ENCODE results near the gene CCR7. TPM values are rescaled to one million over a fixed set of nuclear protein-coding genes. Genes with fewer than 3 reads are reported as not detected.
A peak's percentile ranks its signal among the peaks of the same experiment; 100 is the strongest.

The CCR7 gene
- total RNA-seq, 2 experiments from 2014 or later, result 297 to 302 TPM

DNA sequence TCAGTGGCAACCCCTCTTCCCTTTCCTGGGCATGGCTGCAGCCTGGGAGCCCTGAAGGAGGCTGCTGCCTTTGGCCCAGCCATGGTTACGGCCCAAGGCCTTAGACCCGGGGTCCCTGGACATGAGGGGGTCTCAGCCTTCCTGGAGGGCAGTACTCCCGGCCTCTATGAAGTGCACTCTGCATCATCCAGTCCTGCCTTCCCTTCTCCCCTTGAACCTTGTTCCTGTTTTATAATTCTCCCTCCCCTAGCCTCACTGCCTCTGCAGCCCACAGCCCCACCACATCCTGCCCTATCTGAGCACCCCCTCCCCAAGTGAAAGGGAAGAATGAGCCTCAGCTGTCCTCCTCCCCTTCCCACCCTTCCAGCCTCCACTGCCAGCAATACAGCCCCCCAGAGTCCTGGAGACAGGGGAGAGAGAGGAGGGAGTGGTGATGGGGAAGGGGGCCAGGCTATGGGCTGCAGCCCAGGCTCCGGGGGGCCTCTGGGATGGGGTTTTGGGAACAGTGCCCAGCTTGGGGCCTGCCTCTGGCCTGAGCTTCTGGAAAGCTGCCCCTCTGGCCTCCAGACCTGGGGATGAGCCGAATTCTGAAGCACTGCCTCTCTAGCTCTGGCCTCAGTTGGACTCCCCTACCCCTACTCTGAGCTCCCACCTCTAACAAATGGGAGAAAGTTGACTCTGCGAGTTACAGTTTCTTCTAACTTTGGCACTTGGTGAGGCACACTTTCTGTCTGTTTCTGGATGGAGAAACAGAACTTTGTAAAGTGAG lies 7.6 kb downstream of the CCR7 start:
- ChIA-PET CTCF (interaction anchor here (1.1 to 22.4 kb wide), 7 partner anchors 10 to 195 kb away, joined by 3 to 336 read pairs (median 4); no protein-coding TSS in a partner anchor), POLR2A (interaction anchor here (1.0 to 22.7 kb wide), 9 partner anchors 4 to 210 kb away, joined by 3 to 787 read pairs (median 4); partner anchors contain the start of gene CCR7)
- H3K4me1 Mint-ChIP-seq (ENCODE audit: low read depth), result peaks cover 84% of the 10 kb centered on the region
- DNase-seq, result peak; percentile 5
- peak overlapping the region; percentile 88 for H3K27ac Mint-ChIP-seq
- H3K4me3 Mint-ChIP-seq, result peak overlapping the region; percentile 46
- no peaks in the 10 kb centered on the region for H3K9me3 Mint-ChIP-seq
- H3K27me3 Mint-ChIP-seq, result no peaks in the 10 kb centered on the region
- peaks cover 100% of the 10 kb centered on the region for H3K36me3 Mint-ChIP-seq (ENCODE audit: low read depth)
- no peak for ATAC-seq
- intact Hi-C loops (cut with micrococcal nuclease), result no loop called here
- TF ChIP-seq, protein P1, sequence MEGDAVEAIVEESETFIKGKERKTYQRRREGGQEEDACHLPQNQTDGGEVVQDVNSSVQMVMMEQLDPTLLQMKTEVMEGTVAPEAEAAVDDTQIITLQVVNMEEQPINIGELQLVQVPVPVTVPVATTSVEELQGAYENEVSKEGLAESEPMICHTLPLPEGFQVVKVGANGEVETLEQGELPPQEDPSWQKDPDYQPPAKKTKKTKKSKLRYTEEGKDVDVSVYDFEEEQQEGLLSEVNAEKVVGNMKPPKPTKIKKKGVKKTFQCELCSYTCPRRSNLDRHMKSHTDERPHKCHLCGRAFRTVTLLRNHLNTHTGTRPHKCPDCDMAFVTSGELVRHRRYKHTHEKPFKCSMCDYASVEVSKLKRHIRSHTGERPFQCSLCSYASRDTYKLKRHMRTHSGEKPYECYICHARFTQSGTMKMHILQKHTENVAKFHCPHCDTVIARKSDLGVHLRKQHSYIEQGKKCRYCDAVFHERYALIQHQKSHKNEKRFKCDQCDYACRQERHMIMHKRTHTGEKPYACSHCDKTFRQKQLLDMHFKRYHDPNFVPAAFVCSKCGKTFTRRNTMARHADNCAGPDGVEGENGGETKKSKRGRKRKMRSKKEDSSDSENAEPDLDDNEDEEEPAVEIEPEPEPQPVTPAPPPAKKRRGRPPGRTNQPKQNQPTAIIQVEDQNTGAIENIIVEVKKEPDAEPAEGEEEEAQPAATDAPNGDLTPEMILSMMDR (IDR thresholded peaks at IDR 0.05), result no peak

DNA sequence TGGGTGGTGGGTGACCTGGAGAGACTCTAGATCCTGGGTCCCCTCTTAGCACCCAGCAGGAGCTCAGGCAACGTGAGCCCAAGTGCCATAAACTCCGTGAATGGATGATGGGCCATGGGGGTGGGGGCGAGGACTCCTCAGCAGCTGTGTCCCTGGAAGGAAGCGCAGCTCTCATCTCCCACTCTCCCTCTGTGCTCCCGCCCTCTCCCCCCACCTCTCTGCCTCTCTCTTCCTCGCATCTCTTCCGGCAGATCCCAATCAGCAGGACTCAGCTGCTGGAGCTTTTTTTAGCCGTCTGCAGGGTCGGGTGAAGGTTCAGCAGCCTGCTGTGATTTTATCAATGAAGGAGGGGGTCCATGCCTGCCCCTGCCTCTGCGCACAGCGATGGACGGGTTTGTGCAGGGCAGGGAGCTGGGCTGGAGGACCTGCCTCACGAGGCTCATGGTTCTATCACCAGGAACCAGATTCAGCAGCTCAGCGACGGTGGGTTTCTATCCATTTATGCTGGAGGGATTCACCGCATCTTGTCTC lies 8.3 kb downstream of the CCR7 start:
- H3K4me1 Mint-ChIP-seq (ENCODE audit: low read depth), result peaks cover 89% of the 10 kb centered on the region
- no peak for ATAC-seq
- no peaks in the 10 kb centered on the region for H3K9me3 Mint-ChIP-seq
- H3K4me3 Mint-ChIP-seq, result peak overlapping the region; percentile 8
- peaks cover 99% of the 10 kb centered on the region for H3K36me3 Mint-ChIP-seq (ENCODE audit: low read depth)
- no peaks in the 10 kb centered on the region for H3K27me3 Mint-ChIP-seq
- ChIA-PET POLR2A (interaction anchor here (0.6 to 22.7 kb wide), 11 partner anchors 5 to 266 kb away, joined by 3 to 787 read pairs (median 4); partner anchors contain the start of genes CCR7 and TOP2A), CTCF (interaction anchor here (0.7 to 22.4 kb wide), 6 partner anchors 9 to 158 kb away, joined by 3 to 336 read pairs (median 4); no protein-coding TSS in a partner anchor)
- peak overlapping the region; percentile 88 for H3K27ac Mint-ChIP-seq
- peak; percentile 43 for DNase-seq
- TF ChIP-seq, protein P1 (IDR thresholded peaks at IDR 0.05), result no peak
- intact Hi-C loops (cut with micrococcal nuclease), result no loop called here

DNA sequence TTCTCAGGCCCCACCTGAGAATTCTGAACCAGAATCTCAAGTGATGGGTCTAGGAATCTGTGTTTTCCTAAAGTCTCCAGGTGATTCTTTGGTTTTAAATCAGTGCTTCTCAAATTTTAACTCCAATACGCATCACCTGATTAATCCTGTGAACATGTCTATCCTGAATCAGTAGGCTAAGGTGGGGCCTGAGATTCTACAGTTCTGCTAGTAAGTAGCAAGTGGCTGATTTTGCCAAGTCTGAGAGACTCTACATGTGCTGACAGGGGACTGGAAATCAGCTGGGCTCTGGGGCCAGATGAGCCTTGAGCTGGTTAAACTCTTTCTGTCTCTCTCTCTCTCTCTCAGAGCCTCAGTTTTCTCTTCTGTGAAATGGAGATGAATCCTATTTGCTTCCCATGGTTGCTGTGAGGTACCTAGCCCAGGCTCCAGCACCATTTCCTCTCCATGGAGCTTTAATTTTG lies 9.0 kb downstream of the CCR7 start:
- ChIA-PET CTCF (interaction anchor here (0.7 to 22.4 kb wide), 6 partner anchors 8 to 158 kb away, joined by 3 to 336 read pairs (median 4); no protein-coding TSS in a partner anchor), POLR2A (interaction anchor here (0.9 to 22.7 kb wide), 9 partner anchors 4 to 265 kb away, joined by 3 to 787 read pairs (median 4); partner anchors contain the start of gene CCR7)
- no peaks in the 10 kb centered on the region for H3K9me3 Mint-ChIP-seq
- H3K27me3 Mint-ChIP-seq, result no peaks in the 10 kb centered on the region
- H3K27ac Mint-ChIP-seq, result peak overlapping the region; percentile 88
- ATAC-seq (no peak), DNase-seq (peak; percentile 39)
- TF ChIP-seq, protein P1 (IDR thresholded peaks at IDR 0.05), result no peak
- peaks cover 96% of the 10 kb centered on the region for H3K4me1 Mint-ChIP-seq (ENCODE audit: low read depth)
- H3K4me3 Mint-ChIP-seq, result peak overlapping the region; percentile 8
- intact Hi-C loops (cut with micrococcal nuclease), result no loop called here
- peaks cover 98% of the 10 kb centered on the region for H3K36me3 Mint-ChIP-seq (ENCODE audit: low read depth)

DNA sequence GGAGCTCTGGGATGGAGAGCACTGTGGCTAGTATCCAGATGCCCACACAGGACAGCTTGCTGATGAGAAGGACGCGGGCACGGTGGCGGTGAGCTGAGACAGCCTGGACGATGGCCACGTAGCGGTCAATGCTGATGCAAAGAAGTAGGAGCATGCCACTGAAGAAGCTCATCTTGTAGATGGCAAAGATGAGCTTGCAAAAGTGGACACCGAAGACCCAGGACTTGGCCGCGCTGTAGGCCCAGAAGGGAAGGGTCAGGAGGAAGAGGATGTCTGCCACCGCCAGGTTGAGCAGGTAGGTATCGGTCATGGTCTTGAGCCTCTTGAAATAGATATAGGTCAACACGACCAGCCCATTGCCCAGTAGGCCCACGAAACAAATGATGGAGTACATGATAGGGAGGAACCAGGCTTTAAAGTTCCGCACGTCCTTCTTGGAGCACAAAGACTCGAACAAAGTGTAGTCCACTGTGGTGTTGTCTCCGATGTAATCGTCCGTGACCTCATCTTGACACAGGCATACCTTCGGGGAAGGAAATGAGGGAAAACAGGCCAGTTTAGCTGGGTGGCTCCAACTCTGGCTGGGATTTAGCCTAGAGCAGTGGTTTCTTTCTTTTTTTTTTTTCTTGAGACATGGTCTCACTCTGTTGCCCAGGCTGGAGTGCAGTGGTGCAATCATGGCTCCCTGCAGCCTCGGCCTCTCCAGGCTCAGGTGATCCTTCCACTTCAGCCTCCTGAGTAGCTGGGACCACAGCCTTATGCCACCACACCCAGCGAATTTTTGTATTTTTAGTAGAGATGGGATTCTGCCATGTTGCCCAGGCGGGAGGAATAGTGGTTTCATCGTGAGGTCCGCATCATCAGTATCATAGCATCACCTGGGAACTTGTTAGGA lies 9.7 kb downstream of the CCR7 start:
- ChIA-PET POLR2A (interaction anchor here (1.1 to 22.7 kb wide), 9 partner anchors 3 to 248 kb away, joined by 3 to 787 read pairs (median 6); partner anchors contain the start of gene CCR7), CTCF (interaction anchor here (0.8 to 22.4 kb wide), 9 partner anchors 13 to 182 kb away, joined by 3 to 336 read pairs (median 4); no protein-coding TSS in a partner anchor)
- Mint-ChIP-seq H3K4me1 (ENCODE audit: low read depth) (peaks cover 97% of the 10 kb centered on the region), H3K27me3 (no peaks in the 10 kb centered on the region), H3K9me3 (no peaks in the 10 kb centered on the region), H3K27ac (peak overlapping the region; percentile 88), H3K4me3 (peak overlapping the region; percentile 26), H3K36me3 (ENCODE audit: low read depth) (peaks cover 98% of the 10 kb centered on the region)
- intact Hi-C loops (cut with micrococcal nuclease), result no loop called here
- TF ChIP-seq, protein P1 (IDR thresholded peaks at IDR 0.05), result no peak
- ATAC-seq, result no peak
- peak; percentile 26 for DNase-seq
